Left lung (tissue), 10 donors: ENCODE data around the gene USP28. TPM values are rescaled to one million over a fixed set of nuclear protein-coding genes. Genes with fewer than 3 reads are reported as not detected.

Source experiments
- ATAC-seq: fragments of 200-7000 bp; cut with Tn5 transposase; one replicate; pipeline ENCODE4 v1.9.1; 2020; ENCODE audit warnings: moderate library complexity
- DNase-seq, 4 donors: peaks; one replicate each; pipeline ENCODE4 v3.0.0-alpha.2; 2013 to 2020
- H3K27ac ChIP-seq, 2 donors: fragments of 200-600 bp; sonication (generic) in 1 of 2; one replicate each; pipeline versions ENCODE4 v1.5.0 to v1.8.0; 2020 to 2021
- H3K27me3 ChIP-seq, 2 donors: fragments of 200-600 bp; sonication (generic) in 1 of 2; one replicate each; pipeline versions ENCODE4 v1.5.0 to v1.8.0; 2020 to 2021
- H3K36me3 ChIP-seq, 2 donors: fragments of 200-600 bp; sonication (generic) in 1 of 2; one replicate each; pipeline versions ENCODE4 v1.5.0 to v1.8.0; 2020 to 2021
- H3K4me1 ChIP-seq, 2 donors: fragments of 200-600 bp; one replicate each; pipeline ENCODE4 v1.8.0; 2021
- H3K4me3 ChIP-seq, 2 donors: fragments of 200-600 bp; sonication (generic) in 1 of 2; one replicate each; pipeline versions ENCODE4 v1.5.0 to v1.8.0; 2020 to 2021; ENCODE audit warnings: mild to moderate bottlenecking in 1 of 2
- H3K9me3 ChIP-seq, 2 donors: fragments of 200-600 bp; sonication (generic) in 1 of 2; one replicate each; pipeline versions ENCODE4 v1.5.0 to v1.8.0; 2020 to 2021
- CTCF ChIP-seq, 2 donors: fragments of 200-600 bp; sonication (generic) in 1 of 2; IDR thresholded peaks; one replicate each; pipeline versions ENCODE4 v1.5.0 to v1.8.0; 2021; ENCODE audit warnings: antibody characterized with exemption in 2 of 2
- intact Hi-C, 2 donors: fragments of 100-400 bp; cut with DNase I; formaldehyde crosslinking; loops; one replicate each; pipeline versions ENCODE4 v1.11.2 to v1.14.2; 2022
- polyA plus RNA-seq, 6 donors: library from polyadenylated mRNA; unstranded; fragments of 120-200 nt; gene quantifications; one replicate each; pipeline ENCODE4 v1.2.1, GENCODE V29; 2013; ENCODE audit not compliant: insufficient read length in 6 of 6
- total RNA-seq, 2 donors: library from RNA; stranded (reverse); fragmentation: NEBNext Ultra II Directional; extraction: Animal tissue kit (Norgen Biotek cat#: 25700); gene quantifications; one replicate each; pipeline ENCODE4 v1.2.1, GENCODE V29; 2021
- donor health status: DM: no; HTN: yes; CAD: no.
- donor health status: DM: no; HTN: no; CAD: no.

Gene USP28
- total and polyA plus RNA-seq, 8 donors, result 21.7 to 52.1 (median 39.6) TPM

- TF ChIP-seq CTCF (IDR thresholded peaks at IDR 0.05), result no peak
- no peaks in the 10 kb centered on the region for H3K9me3 ChIP-seq
- DNase-seq (no peak), ATAC-seq (no peak)
- intact Hi-C loops, result no loop called here
- H3K4me1 ChIP-seq, result no peaks in the 10 kb centered on the region
- no peak overlapping the region for H3K4me3 ChIP-seq
- H3K27me3 ChIP-seq, result no peaks in the 10 kb centered on the region
- peaks cover 0 to 52% of the 10 kb centered on the region in 2 donors for H3K36me3 ChIP-seq
- H3K27ac ChIP-seq, result no peak overlapping the region
These were observed 45.6 kb downstream of the USP28 start for GRCh38 chr11:113829751-113830150.

- no peak overlapping the region for H3K27ac ChIP-seq
- no peaks in the 10 kb centered on the region for H3K9me3 ChIP-seq
- no peaks in the 10 kb centered on the region for H3K4me1 ChIP-seq
- no peak overlapping the region for H3K4me3 ChIP-seq
- no peaks in the 10 kb centered on the region for H3K27me3 ChIP-seq
- DNase-seq, result no peak
- H3K36me3 ChIP-seq, result peaks cover 0 to 54% of the 10 kb centered on the region in 2 donors
- no peak for ATAC-seq
- intact Hi-C loops, result no loop called here
- TF ChIP-seq CTCF (IDR thresholded peaks at IDR 0.05), result no peak
These were observed 47.2 kb downstream of the USP28 start for GRCh38 chr11:113828191-113828590.

- Histone ChIP-seq H3K27me3 (no peaks in the 10 kb centered on the region), H3K27ac (no peak overlapping the region), H3K9me3 (no peaks in the 10 kb centered on the region), H3K4me1 (no peaks in the 10 kb centered on the region), H3K36me3 (peaks cover 0 to 62% of the 10 kb centered on the region in 2 donors), H3K4me3 (no peak overlapping the region)
- no peak for TF ChIP-seq CTCF (IDR thresholded peaks at IDR 0.05)
- intact Hi-C loops, result no loop called here
- ATAC-seq (no peak), DNase-seq (no peak)
These were observed 47.9 kb downstream of the USP28 start for GRCh38 chr11:113827477-113827876.

- no peaks in the 10 kb centered on the region for H3K4me1 ChIP-seq
- ATAC-seq (no peak), DNase-seq (no peak)
- H3K9me3 ChIP-seq, result no peaks in the 10 kb centered on the region
- no peak overlapping the region for H3K4me3 ChIP-seq
- H3K27me3 ChIP-seq, result no peaks in the 10 kb centered on the region
- peaks cover 0 to 57% of the 10 kb centered on the region in 2 donors for H3K36me3 ChIP-seq
- no peak for TF ChIP-seq CTCF (IDR thresholded peaks at IDR 0.05)
- intact Hi-C loops, result no loop called here
- no peak overlapping the region for H3K27ac ChIP-seq
These were observed 56.9 kb downstream of the USP28 start for GRCh38 chr11:113818426-113818825.

- intact Hi-C loops, result no loop called here
- no peak overlapping the region for H3K4me3 ChIP-seq
- peaks cover 0 to 54% of the 10 kb centered on the region in 2 donors for H3K36me3 ChIP-seq
- no peak overlapping the region for H3K27ac ChIP-seq
- no peaks in the 10 kb centered on the region for H3K4me1 ChIP-seq
- no peak for DNase-seq
- no peaks in the 10 kb centered on the region for H3K9me3 ChIP-seq
- ATAC-seq, result no peak
- H3K27me3 ChIP-seq, result no peaks in the 10 kb centered on the region
- TF ChIP-seq CTCF (IDR thresholded peaks at IDR 0.05), result no peak
These were observed 57.7 kb downstream of the USP28 start for GRCh38 chr11:113817626-113818025.
